IPS-NIHi7 (cell line): ENCODE results near the gene LIG4.

ENCODE experiments used
- DNase-seq: peaks from one replicate; pipeline ENCODE4 v3.0.0; 2012; ENCODE audit warnings: mixed read lengths; ENCODE audit errors: extremely low spot score

Gene LIG4

DNA sequence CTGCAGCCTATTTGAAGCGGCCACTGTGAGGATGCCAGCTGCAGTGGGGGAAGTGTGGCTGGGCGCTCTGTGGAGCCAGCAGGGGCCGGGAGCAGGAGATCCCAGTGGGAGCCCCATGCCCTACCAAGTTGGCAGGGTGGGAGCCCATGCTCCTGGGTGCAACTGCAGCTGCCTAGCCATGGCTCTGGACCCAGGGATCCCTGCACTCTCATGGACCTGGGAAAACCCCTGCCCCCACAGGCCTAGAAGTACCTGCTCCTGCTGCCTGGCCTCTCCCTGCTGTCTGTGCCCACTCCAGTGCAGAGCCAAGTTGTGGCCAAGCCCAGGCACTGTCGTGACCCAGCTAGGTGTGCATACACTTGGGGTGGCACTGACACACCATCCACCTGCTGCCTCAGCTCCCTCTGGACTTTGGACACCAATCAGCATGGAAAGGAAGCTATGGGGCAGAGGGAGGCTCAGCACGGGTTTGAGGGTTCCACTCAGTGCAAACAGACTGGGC lies 20.9 kb downstream of the LIG4 start:
- DNase-seq: no peak

DNA sequence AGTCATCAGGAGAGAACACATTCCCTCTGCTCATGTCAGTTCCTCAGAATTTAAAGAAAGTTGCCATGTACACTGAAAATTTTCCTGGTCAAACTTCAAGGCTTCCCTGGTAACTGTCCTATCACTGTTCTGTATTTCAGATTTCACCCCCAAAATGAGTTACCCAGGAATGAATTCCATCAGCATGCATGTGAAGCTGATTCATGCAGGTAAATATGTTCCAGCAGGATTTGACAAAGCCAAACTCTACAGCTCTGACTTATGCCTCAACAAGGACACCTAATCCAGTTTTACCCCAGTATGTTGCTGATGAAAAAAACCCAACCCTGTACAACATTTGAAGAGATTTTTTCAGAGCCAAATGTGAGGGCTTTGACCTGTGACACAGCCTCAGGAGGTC lies 21.5 kb downstream of the LIG4 start:
- no peak for DNase-seq

DNA sequence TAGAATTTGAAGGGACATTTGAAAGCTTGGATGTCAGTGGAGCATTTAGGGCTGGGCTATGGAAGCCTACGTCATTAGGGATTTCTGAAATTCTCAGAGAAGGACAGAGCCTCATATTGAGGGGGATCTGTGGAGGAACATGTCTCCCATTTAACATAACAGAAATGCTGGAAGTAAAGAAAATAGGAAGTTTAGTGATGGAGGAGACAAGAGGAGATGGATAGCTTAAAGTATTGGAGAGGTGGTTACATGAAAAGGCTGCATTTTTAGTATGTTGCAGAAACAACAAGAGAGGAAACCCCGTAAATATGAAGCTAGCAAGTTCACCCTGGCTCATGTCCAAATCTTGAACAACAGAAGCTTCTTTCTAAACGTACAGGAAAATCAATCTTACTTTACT lies 24.4 kb downstream of the LIG4 start:
- no peak for DNase-seq

DNA sequence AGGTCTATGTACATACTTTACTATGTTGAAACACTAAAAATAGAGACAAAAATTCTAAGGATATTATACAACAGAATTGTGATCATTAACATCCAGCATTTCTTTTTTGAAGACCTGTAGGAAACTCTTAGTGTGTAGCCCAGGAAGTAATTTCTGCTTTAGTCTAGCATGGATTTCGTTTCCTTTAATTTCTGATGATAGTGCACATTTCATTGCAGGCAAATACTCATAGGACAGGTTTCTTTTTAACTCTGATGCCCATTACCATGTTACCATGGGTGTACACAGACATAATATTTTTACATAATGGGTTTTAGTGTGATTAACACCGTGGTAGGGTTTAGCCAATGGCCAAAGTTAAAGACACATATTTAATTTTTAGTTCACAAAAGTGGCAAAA lies 27.1 kb downstream of the LIG4 start:
- no peak for DNase-seq

DNA sequence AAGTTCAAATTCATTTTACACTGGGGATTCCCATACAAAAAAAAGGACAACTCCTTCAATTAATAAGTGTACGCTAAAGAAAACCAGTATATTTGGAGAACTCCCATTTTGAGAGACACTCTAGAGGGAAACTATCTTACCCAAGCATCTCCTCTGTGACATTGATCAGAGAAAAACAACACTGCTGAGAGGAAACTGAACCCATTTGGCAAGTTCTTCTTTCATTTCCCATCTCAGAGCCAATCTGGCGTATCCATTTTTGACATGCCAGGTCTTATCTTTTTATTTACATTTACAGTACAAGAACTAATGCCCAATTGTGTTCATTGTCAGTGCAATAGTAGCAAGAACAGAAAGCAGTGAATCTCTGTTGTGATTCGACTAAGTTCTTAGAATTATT lies 30.1 kb downstream of the LIG4 start:
- DNase-seq: no peak

DNA sequence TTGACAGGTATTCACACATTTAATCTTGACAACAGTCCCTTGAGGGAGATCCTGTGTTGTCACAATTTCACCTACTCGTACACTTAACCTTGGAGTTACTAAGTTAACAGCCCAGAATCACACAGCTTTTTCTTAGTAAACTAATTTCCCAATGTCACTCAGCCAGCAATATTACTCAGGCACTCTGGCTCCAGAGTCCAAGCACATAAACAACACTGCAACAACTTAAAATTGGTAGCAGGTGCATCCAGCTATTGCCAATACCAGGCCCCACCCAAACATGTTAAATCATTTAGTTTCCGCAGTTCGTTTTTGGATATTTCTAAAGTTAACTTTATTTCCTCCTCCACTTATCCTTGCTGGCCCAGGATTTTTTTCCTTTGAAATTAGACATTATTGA lies 32.7 kb downstream of the LIG4 start:
- DNase-seq: no peak

DNA sequence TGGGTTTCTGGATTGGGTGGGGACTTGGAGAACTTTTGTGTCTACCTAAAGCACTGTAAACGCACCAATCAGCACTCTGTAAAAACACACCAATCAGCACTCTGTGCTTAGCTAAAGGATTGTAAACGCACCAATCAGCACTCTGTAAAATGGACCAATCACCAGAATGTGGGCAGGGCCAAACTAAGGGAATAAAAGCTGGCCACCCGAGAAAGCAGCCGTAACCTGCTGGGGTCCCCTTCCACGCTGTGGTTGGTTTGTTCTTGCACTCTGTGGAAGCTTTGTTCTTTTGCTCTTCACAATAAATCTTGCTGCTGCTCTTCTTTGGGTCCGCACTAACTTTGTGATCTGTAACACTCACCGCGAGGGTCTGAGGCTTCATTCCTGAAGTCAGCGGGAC lies 37.3 kb downstream of the LIG4 start:
- DNase-seq: no peak

DNA sequence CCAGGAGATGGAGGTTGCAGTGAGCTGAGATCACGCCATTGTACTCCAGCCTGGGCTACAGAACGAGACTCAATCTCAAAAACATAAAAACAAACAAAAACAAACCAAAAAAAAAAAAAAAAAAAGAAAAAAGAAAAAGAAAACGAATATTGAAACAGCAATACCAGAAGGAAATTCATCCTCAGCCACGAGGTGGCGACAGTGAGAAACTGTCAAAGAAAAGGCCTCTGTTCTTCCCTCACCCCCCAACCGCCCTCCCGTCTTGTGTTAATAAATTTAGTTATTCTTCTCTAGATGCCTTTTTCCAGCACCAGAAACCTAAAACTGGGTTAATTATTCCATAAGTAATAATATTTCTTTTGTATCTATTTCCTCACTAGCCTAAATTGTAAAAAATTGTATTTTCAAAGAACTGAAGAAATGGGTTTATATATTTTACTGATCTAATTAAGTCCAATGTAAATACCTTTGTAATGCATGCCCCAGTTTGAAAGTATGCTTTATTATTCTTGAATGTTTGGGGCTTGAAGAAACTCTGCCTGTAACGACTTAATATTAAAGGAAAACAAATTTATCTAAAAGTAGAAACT lies 38.6 kb downstream of the LIG4 start:
- DNase-seq: peak; percentile 66

DNA sequence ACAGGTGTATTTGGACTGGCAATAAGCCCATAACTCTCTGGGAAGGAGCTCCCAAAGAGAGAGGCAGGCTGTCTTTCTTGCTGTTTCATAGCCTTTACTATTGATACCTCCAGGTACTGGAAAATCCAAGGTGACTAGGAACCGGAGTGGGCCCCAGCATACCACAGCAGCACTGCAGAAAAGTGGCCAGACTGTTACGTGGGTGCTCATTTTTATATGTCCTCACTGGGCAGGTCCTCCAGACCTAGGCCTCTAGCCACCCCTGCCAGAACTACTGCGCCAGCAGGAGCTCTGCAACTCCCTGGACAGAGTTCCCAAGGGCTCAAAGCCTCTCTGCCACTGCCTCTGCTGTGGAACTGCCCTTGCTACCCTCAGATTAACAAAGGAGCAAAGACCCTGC lies 46.4 kb downstream of the LIG4 start:
- DNase-seq: no peak

DNA sequence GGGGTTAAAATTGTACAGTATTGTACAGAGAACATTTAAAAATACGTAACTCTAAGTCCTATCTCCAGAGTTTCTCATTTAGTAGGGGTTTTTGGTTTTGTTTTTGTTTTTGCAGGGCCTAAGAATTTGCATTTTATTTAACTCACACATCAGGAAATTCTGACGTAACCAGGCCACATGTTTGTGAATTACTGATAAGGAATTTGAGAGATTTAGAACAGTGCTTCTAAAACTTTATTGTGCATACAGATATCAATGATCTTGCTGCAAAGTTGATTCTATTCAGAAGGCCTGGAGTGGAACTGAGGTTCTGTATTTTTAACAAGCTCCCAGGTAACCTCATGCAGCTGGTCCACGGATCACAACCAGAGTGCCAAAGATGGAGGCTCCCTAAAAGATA lies 49.3 kb downstream of the LIG4 start:
- no peak for DNase-seq

DNA sequence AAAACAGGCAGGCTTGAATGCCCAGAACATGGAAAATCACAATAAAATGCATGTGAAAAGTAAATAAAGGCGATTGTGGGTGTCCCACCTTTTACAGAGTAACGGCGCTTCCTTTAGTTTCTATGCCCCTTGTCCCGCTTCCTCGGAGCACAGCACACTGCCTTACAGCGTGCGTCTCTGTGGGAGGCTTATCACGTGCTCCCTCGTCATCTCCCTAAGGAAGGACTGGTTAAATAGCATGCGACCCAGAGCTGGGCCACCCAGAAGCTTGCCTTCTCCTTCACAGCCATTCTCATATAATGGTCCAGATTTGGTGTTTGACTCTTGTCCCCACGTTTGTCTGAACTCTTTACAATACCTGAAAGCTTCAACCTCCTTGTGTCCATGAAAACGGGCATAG lies 56.6 kb downstream of the LIG4 start:
- DNase-seq: no peak
